Stimulated activated CD4-positive, alpha-beta T cell treated with anti-CD3 and anti-CD28 coated beads, Interleukin-15, amount 100 ng/mL, for 1 hour (primary cell): ENCODE results near the gene PRPF40B.

Experiments used
- DNase-seq, 2 donors: peaks; one replicate each; pipeline ENCODE4 v3.0.0-alpha.2; 2020; ENCODE audit warnings: low read depth in 1 of 2, low spot score in 1 of 2

Gene PRPF40B

DNA sequence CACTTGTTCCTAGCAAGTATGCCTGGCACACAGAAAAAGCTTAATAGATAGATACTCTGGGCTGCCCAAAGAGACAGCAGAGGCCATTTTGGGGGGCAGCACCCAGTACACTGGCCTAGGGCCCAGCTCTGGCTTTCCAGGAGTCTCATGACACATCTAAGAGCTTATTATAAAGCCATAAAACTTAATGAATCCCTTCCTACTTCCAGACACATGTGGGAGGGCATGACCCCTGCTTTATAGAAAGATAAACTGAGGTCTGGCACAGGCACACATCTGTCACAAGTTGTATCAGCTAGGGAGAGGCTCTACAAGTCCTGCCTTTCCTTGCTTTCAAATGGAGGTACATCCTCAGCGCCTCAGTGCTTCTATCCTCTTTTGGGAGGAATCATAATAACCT lies 56.7 kb downstream of the PRPF40B start:
- DNase-seq: no peak

GRCh38 chr12:49683599-49684309 lies 60.4 kb downstream of the PRPF40B start:
- DNase-seq: no peak

- no peak for DNase-seq
Observed at GRCh38 chr12:49684310-49684854, 61.0 kb downstream of the PRPF40B start.

GRCh38 chr12:49687941-49688340 lies 64.6 kb downstream of the PRPF40B start:
- DNase-seq: no peak

DNA sequence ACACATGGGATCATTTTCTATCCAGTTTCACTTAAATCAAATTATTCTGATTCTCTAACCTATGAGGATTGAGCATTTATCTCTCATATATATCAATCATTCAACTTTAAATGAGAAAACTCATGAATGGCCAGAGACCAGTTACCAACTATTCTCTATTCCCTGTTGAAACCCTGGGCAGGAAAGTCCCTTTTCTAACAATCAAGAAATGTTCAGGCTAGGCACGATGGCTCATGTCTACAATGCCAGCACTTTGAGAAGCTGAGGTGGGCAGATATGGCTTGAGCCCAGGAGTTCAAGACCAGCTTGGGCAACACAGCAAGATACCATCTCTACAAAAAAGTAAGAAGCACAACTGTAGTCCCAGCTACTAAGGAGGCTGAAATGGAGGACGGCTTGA lies 65.9 kb downstream of the PRPF40B start:
- DNase-seq: no peak

DNA sequence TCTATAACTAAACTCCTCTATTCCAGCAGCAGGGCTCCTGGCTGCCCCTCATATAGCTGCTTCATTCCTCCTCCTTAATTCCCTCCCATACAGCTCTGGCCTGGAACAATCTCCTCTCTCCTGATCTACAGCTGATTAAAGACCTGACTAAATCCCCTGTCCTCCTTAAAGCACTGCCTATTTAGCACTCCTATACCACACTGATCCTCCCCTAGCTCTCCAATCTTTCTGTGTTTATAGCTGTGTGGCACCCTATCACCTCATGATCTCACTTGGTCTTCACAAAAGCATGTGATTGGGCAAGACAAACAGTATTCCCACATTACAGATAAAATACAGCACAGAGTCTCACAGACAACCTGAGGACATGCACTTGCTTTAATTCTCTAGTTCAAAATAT lies 66.4 kb downstream of the PRPF40B start:
- no peak for DNase-seq

DNA sequence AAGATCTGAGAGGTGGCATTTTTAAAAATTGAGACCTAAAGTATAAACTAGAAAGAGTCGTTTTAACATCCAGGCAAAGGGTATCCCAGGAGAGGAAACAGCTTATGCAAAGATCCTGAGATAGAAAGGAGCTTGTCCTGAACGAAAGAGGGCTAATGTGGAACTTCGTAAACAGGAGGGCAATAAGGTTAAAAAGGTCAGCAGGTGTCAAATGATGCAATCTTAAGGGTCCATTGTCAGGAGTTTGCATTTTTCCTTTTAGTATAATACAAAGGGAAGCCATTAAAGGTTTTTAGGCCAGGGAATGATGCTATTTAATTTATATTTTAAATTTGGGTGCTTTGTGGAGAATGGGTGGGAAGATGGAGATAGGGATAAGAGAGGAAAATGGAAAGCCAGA lies 69.5 kb downstream of the PRPF40B start:
- DNase-seq: no peak

- DNase-seq: no peak
Observed at GRCh38 chr12:49693931-49694444, 70.6 kb downstream of the PRPF40B start.
